Mesenchymal stem cell (in vitro differentiated cells and primary cell): ENCODE measurements around the gene SYNE1.

ENCODE experiments used
- DNase-seq: peaks from one replicate; pipeline ENCODE4 v3.0.0-alpha.2; 2013
- H2AFZ ChIP-seq: one replicate; pipeline ENCODE4 v1.6.1; 2013; ENCODE audit warnings: low read depth, mild to moderate bottlenecking, control low read depth, inconsistent platforms, low read length, moderate library complexity
- H2AK5ac ChIP-seq: 2 replicates; pipeline ENCODE4 v1.6.1; 2013; ENCODE audit warnings: low read length, moderate library complexity, mild to moderate bottlenecking, inconsistent platforms; ENCODE audit not compliant: severe bottlenecking
- H2BK120ac ChIP-seq: one replicate; pipeline ENCODE4 v1.6.1; 2013; ENCODE audit warnings: low read depth, mild to moderate bottlenecking, inconsistent platforms, low read length, moderate library complexity
- H2BK12ac ChIP-seq, 2 experiments: one replicate each; pipeline ENCODE4 v1.6.1; 2013; ENCODE audit warnings: inconsistent platforms in 2 of 2, low read length in 2 of 2, mild to moderate bottlenecking in 2 of 2, moderate library complexity in 2 of 2, control low read depth in 1 of 2
- H2BK15ac ChIP-seq: one replicate; pipeline ENCODE4 v1.6.1; 2013; ENCODE audit warnings: mild to moderate bottlenecking, low read depth, inconsistent platforms; ENCODE audit not compliant: poor library complexity, severe bottlenecking
- H2BK5ac ChIP-seq: 2 replicates; pipeline ENCODE4 v1.6.1; 2013; ENCODE audit warnings: low read depth, mild to moderate bottlenecking, low read length, control low read depth, inconsistent platforms; ENCODE audit not compliant: poor library complexity, severe bottlenecking
- H3K14ac ChIP-seq, 2 experiments: one replicate each; pipeline ENCODE4 v1.6.1; 2013; ENCODE audit warnings: inconsistent platforms in 2 of 2, low read length in 2 of 2, control low read depth in 1 of 2, mild to moderate bottlenecking in 1 of 2, moderate library complexity in 1 of 2
- H3K18ac ChIP-seq, 2 experiments: one replicate each; pipeline ENCODE4 v1.6.1; 2013; ENCODE audit warnings: inconsistent platforms in 2 of 2, low read length in 2 of 2, control low read depth in 1 of 2, low read depth in 1 of 2, mild to moderate bottlenecking in 1 of 2
- H3K23ac ChIP-seq, 2 experiments: one replicate each; pipeline ENCODE4 v1.6.1; 2013; ENCODE audit warnings: inconsistent platforms in 2 of 2, low read length in 2 of 2, mild to moderate bottlenecking in 2 of 2, moderate library complexity in 2 of 2, control low read depth in 1 of 2
- H3K27ac ChIP-seq: 2 replicates; pipeline ENCODE4 v1.5.1; 2013; ENCODE audit warnings: mild to moderate bottlenecking, moderate library complexity, low read length, control low read depth, inconsistent platforms; ENCODE audit not compliant: poor library complexity, severe bottlenecking
- H3K27me3 ChIP-seq, 2 experiments: 2 replicates each; pipeline versions ENCODE4 v1.6.1 to v1.7.0; 2013; ENCODE audit warnings: low read length in 2 of 2, mild to moderate bottlenecking in 2 of 2, moderate library complexity in 2 of 2, control low read depth in 1 of 2, inconsistent platforms in 1 of 2; ENCODE audit not compliant: control insufficient read depth in 1 of 2, insufficient read depth in 1 of 2
- H3K36me3 ChIP-seq, 2 experiments: 2 replicates each; pipeline versions ENCODE4 v1.6.1 to v1.7.0; 2013; ENCODE audit warnings: low read length in 2 of 2, control low read depth in 1 of 2, inconsistent platforms in 1 of 2, low read depth in 1 of 2, mild to moderate bottlenecking in 1 of 2; ENCODE audit not compliant: insufficient read depth in 2 of 2, control insufficient read depth in 1 of 2
- H3K4ac ChIP-seq, 2 experiments: one replicate each; pipeline ENCODE4 v1.6.1; 2013; ENCODE audit warnings: inconsistent platforms in 2 of 2, low read length in 2 of 2, mild to moderate bottlenecking in 2 of 2, moderate library complexity in 2 of 2, control low read depth in 1 of 2, low read depth in 1 of 2
- H3K4me1 ChIP-seq: 2 replicates; pipeline ENCODE4 v1.6.1; 2013; ENCODE audit warnings: low read depth, low read length, control low read depth; ENCODE audit not compliant: control insufficient read depth, insufficient read depth
- H3K4me2 ChIP-seq: 2 replicates; pipeline ENCODE4 v1.6.1; 2013; ENCODE audit warnings: low read length, mild to moderate bottlenecking, inconsistent platforms; ENCODE audit not compliant: poor library complexity, severe bottlenecking
- H3K4me3 ChIP-seq, 2 experiments: 2 replicates each; pipeline versions ENCODE4 v1.5.1 to v1.7.0; 2013; ENCODE audit warnings: low read length in 2 of 2, mild to moderate bottlenecking in 2 of 2, control low read depth in 1 of 2, low read depth in 1 of 2; ENCODE audit not compliant: insufficient read depth in 1 of 2
- H3K79me1 ChIP-seq: replicated peaks from 2 replicates; pipeline ENCODE4 v1.6.1; 2013; ENCODE audit warnings: mild to moderate bottlenecking, control low read depth, low read length, inconsistent platforms; ENCODE audit not compliant: poor library complexity, severe bottlenecking
- H3K9ac ChIP-seq: 2 replicates; pipeline ENCODE4 v1.7.0; 2013; ENCODE audit warnings: mild to moderate bottlenecking, low read length, moderate library complexity
- H3K9me3 ChIP-seq: 2 replicates; pipeline ENCODE4 v1.7.0; 2013; ENCODE audit warnings: mild to moderate bottlenecking, low read length; ENCODE audit not compliant: control insufficient read depth
- H4K8ac ChIP-seq: one replicate; pipeline ENCODE4 v1.6.1; 2013; ENCODE audit warnings: inconsistent platforms, mild to moderate bottlenecking, low read length, moderate library complexity
- H4K91ac ChIP-seq: one replicate; pipeline ENCODE4 v1.6.1; 2013; ENCODE audit warnings: mild to moderate bottlenecking, low read length, inconsistent platforms
- WGBS: methylation state at CpG from one replicate; pipeline ENCODE4 v1.1.7; 2013; ENCODE audit warnings: mixed read lengths; 5-methylcytosine and 5-hydroxymethylcytosine counted together

Gene SYNE1

DNA sequence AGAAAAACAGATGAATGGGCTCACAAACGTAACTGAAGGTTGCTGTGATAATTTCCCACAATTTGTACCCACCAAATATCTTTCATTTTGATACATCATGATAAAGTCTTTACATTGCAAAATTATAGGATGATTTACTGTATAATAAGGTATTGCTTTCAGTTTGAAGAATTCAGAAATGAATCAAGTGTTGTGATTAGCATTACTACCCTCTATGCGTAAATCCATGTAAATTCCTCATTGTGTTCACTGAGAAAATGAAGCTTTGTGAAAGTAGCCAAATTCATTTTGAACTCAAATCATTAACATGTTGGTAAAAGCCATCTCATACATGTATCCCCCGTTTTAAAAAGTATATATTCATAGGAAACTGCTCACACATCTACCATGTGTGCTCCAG, 450.3 kb downstream of the SYNE1 start:
- H3K14ac ChIP-seq = no peak overlapping the region
- H3K4me1 ChIP-seq = peaks cover 3% of the 10 kb centered on the region
- no peaks in the 10 kb centered on the region for H3K9me3 ChIP-seq
- no peak overlapping the region for H4K91ac ChIP-seq
- no peak overlapping the region for H3K9ac ChIP-seq
- peaks cover 0 to 38% of the 10 kb centered on the region in 2 experiments for H3K36me3 ChIP-seq
- H3K79me1 ChIP-seq = peaks cover 1% of the 10 kb centered on the region
- no peak overlapping the region for H3K4me2 ChIP-seq
- H2AFZ ChIP-seq = no peak overlapping the region
- H4K8ac ChIP-seq = no peak overlapping the region
- no peak overlapping the region for H2BK5ac ChIP-seq
- H3K4ac ChIP-seq = no peak overlapping the region
- H3K18ac ChIP-seq = no peak overlapping the region
- no peak overlapping the region for H3K23ac ChIP-seq
- H2AK5ac ChIP-seq = no peak overlapping the region
- WGBS = 98% methylated on average over 2 of the region's 3 CpGs
- H2BK15ac ChIP-seq = no peak overlapping the region
- H3K27ac ChIP-seq = no peak overlapping the region
- no peak overlapping the region for H2BK12ac ChIP-seq
- H3K27me3 ChIP-seq = no peaks in the 10 kb centered on the region
- H3K4me3 ChIP-seq = no peak overlapping the region
- no peak overlapping the region for H2BK120ac ChIP-seq
- DNase-seq = no peak

GRCh38 chr6:152184917-152185574, 452.1 kb downstream of the SYNE1 start:
- 75% methylated on average over 5 of the region's 6 CpGs for WGBS
- no peak overlapping the region for H3K4me2 ChIP-seq
- no peak overlapping the region for H2BK5ac ChIP-seq
- no peak overlapping the region for H3K14ac ChIP-seq
- no peak overlapping the region for H3K4me3 ChIP-seq
- no peak overlapping the region for H4K91ac ChIP-seq
- H2BK120ac ChIP-seq = no peak overlapping the region
- H3K18ac ChIP-seq = no peak overlapping the region
- H3K9me3 ChIP-seq = no peaks in the 10 kb centered on the region
- no peak overlapping the region for H3K9ac ChIP-seq
- no peak overlapping the region for H2AFZ ChIP-seq
- no peak overlapping the region for H3K23ac ChIP-seq
- DNase-seq = no peak
- no peak overlapping the region for H2BK15ac ChIP-seq
- H3K27me3 ChIP-seq = no peaks in the 10 kb centered on the region
- no peak overlapping the region for H2AK5ac ChIP-seq
- peaks cover 3% of the 10 kb centered on the region for H3K4me1 ChIP-seq
- H3K36me3 ChIP-seq = peaks cover 0 to 41% of the 10 kb centered on the region in 2 experiments
- no peak overlapping the region for H4K8ac ChIP-seq
- no peak overlapping the region for H3K27ac ChIP-seq
- no peak overlapping the region for H3K4ac ChIP-seq
- peaks cover 1% of the 10 kb centered on the region for H3K79me1 ChIP-seq
- H2BK12ac ChIP-seq = no peak overlapping the region

DNA sequence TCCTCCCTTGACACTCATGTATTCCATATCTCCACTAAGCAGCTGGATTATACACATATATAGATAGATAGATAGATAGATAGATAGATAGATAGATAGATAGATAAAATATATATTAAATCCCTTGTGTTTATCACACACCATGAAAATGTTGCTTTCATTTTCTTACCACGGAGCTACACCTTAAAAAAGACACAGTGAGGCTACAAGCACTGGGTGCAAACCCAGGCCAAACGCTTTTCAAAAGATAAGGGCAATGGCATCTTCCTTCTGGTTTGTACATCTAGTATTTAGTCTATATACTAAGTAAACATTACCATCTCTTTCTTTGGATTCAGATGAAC, 452.6 kb downstream of the SYNE1 start:
- H3K4me2 ChIP-seq = no peak overlapping the region
- peaks cover 0 to 45% of the 10 kb centered on the region in 2 experiments for H3K36me3 ChIP-seq
- no peak overlapping the region for H3K27ac ChIP-seq
- no peak overlapping the region for H3K4me3 ChIP-seq
- H2BK120ac ChIP-seq = no peak overlapping the region
- H3K18ac ChIP-seq = no peak overlapping the region
- no peak overlapping the region for H3K14ac ChIP-seq
- DNase-seq = no peak
- H2AK5ac ChIP-seq = no peak overlapping the region
- WGBS = 100% methylated on average over 1 of the region's 2 CpGs
- no peak overlapping the region for H2BK15ac ChIP-seq
- peaks cover 3% of the 10 kb centered on the region for H3K4me1 ChIP-seq
- no peak overlapping the region for H4K8ac ChIP-seq
- no peak overlapping the region for H2BK12ac ChIP-seq
- H4K91ac ChIP-seq = no peak overlapping the region
- H3K23ac ChIP-seq = no peak overlapping the region
- H3K27me3 ChIP-seq = no peaks in the 10 kb centered on the region
- H3K4ac ChIP-seq = no peak overlapping the region
- H3K79me1 ChIP-seq = peaks cover 1% of the 10 kb centered on the region
- H2AFZ ChIP-seq = no peak overlapping the region
- no peaks in the 10 kb centered on the region for H3K9me3 ChIP-seq
- H2BK5ac ChIP-seq = no peak overlapping the region
- H3K9ac ChIP-seq = no peak overlapping the region

- no peak overlapping the region for H4K91ac ChIP-seq
- no peak overlapping the region for H4K8ac ChIP-seq
- H3K4me2 ChIP-seq = no peak overlapping the region
- no peak overlapping the region for H2BK15ac ChIP-seq
- no peak overlapping the region for H2BK120ac ChIP-seq
- H2AK5ac ChIP-seq = no peak overlapping the region
- no peak overlapping the region for H3K18ac ChIP-seq
- H3K9me3 ChIP-seq = no peaks in the 10 kb centered on the region
- H2AFZ ChIP-seq = no peak overlapping the region
- no peak overlapping the region for H3K23ac ChIP-seq
- H3K4ac ChIP-seq = no peak overlapping the region
- no peak overlapping the region for H3K27ac ChIP-seq
- H2BK5ac ChIP-seq = no peak overlapping the region
- no peak overlapping the region for H3K14ac ChIP-seq
- no peak for DNase-seq
- no peak overlapping the region for H2BK12ac ChIP-seq
- peaks cover 1% of the 10 kb centered on the region for H3K79me1 ChIP-seq
- peaks cover 0 to 35% of the 10 kb centered on the region in 2 experiments for H3K36me3 ChIP-seq
- no peaks in the 10 kb centered on the region for H3K4me1 ChIP-seq
- no peaks in the 10 kb centered on the region for H3K27me3 ChIP-seq
- no peak overlapping the region for H3K9ac ChIP-seq
- H3K4me3 ChIP-seq = no peak overlapping the region
- 100% methylated on average over 3 of the region's 5 CpGs for WGBS
These were observed 456.6 kb downstream of the SYNE1 start for GRCh38 chr6:152180601-152181000.
